RWPE2 (cell line): ENCODE measurements around the gene TAB2.

Experiments
- ATAC-seq: fragments of 200-7000 bp; cut with Tn5 transposase; 3 replicates; pipeline ENCODE4 v1.9.1; 2021; ENCODE audit warnings: low read depth
- DNase-seq: peaks from one replicate; pipeline ENCODE4 v3.0.0-alpha.2; 2020; ENCODE audit warnings: low spot score
- H3K27ac ChIP-seq: fragments of 450-650 bp; 2 replicates; pipeline ENCODE4 v1.5.1; 2017; ENCODE audit warnings: mild to moderate bottlenecking; ENCODE audit not compliant: poor library complexity, severe bottlenecking
- H3K27me3 ChIP-seq: fragments of 250-450 bp; sonication (Bioruptor Pico); 2 replicates; pipeline ENCODE4 v1.5.1; 2021; ENCODE audit warnings: mild to moderate bottlenecking, moderate library complexity; ENCODE audit not compliant: insufficient read depth, poor library complexity, severe bottlenecking
- H3K36me3 ChIP-seq: fragments of 250-450 bp; sonication (Bioruptor Pico); 2 replicates; pipeline ENCODE4 v1.5.1; 2020; ENCODE audit warnings: low read depth, mild to moderate bottlenecking, moderate library complexity
- H3K4me1 ChIP-seq: fragments of 250-450 bp; sonication (Bioruptor Pico); 2 replicates; pipeline ENCODE4 v1.5.1; 2021; ENCODE audit warnings: mild to moderate bottlenecking, moderate library complexity; ENCODE audit not compliant: insufficient read depth, poor library complexity, severe bottlenecking
- H3K4me3 ChIP-seq: fragments of 250-450 bp; sonication (Bioruptor Pico); 2 replicates; pipeline ENCODE4 v1.5.1; 2021; ENCODE audit warnings: mild to moderate bottlenecking, moderate library complexity; ENCODE audit not compliant: severe bottlenecking
- H3K9me3 ChIP-seq: fragments of 250-450 bp; sonication (Bioruptor Pico); 2 replicates; pipeline ENCODE4 v1.5.1; 2021; ENCODE audit warnings: mild to moderate bottlenecking, moderate library complexity; ENCODE audit not compliant: severe bottlenecking
- CTCF ChIP-seq: fragments of 450-650 bp; IDR thresholded peaks from one replicate; pipeline ENCODE4 v1.5.1; 2017; ENCODE audit warnings: mild to moderate bottlenecking, moderate library complexity; ENCODE audit not compliant: poor library complexity, severe bottlenecking

The TAB2 gene

DNA sequence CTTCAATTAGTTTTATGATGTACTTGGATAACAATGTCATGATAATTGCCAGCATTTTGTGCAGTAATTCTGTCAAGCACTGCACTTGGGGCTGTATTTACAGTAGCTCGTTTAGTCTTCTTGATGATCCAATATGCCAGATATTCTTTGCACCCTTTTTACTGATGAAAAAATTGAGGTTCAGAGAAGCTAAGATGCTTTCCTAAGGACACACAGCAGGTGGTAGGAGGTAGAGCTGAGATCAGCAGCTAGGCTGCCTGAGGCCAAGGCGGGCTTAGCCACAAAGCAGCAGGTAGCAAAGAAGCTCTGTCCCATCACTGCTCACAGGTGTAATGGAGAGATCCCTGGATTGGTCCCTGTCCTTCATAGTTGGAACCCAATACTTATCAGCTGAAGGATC is 115.9 kb downstream of the TAB2 start:
- no peak for DNase-seq
- Histone ChIP-seq H3K4me1 (no peaks in the 10 kb centered on the region), H3K36me3 (no peaks in the 10 kb centered on the region), H3K27ac (no peak overlapping the region), H3K9me3 (no peaks in the 10 kb centered on the region), H3K4me3 (no peak overlapping the region), H3K27me3 (no peaks in the 10 kb centered on the region)
- TF ChIP-seq CTCF = no peak
- no peak for ATAC-seq

- Histone ChIP-seq H3K4me1 (no peaks in the 10 kb centered on the region), H3K27me3 (no peaks in the 10 kb centered on the region), H3K4me3 (no peak overlapping the region), H3K36me3 (no peaks in the 10 kb centered on the region), H3K27ac (no peak overlapping the region), H3K9me3 (no peaks in the 10 kb centered on the region)
- ATAC-seq (no peak), DNase-seq (no peak)
- no peak for TF ChIP-seq CTCF
Measured at GRCh38 chr6:149433881-149434280, 116.4 kb downstream of the TAB2 start.

GRCh38 chr6:149435919-149436586 is 118.5 kb downstream of the TAB2 start:
- Histone ChIP-seq H3K9me3 (no peaks in the 10 kb centered on the region), H3K36me3 (no peaks in the 10 kb centered on the region), H3K4me3 (no peak overlapping the region), H3K4me1 (no peaks in the 10 kb centered on the region), H3K27me3 (no peaks in the 10 kb centered on the region), H3K27ac (no peak overlapping the region)
- DNase-seq (no peak), ATAC-seq (no peak)
- no peak for TF ChIP-seq CTCF

DNA sequence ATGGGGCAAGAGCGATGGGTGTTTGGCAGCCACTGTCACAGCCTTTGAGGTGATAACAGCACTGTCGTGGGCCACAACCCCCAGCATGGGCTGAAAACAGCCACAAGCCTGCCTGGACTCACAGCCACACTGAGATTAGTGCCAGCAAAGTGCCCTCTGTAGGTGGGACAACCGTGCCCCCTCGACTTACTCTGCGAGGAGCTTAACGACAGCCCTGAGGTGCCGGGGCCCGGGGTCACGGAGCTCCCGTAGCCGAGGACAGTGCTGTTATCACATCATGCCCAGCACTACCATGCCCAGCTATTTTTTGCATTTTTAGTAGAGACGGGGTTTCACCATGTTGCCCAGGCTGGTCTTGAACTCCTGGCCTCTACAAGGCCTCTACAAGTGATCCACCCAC is 119.1 kb downstream of the TAB2 start:
- no peaks in the 10 kb centered on the region for H3K9me3 ChIP-seq
- H3K27me3 ChIP-seq = no peaks in the 10 kb centered on the region
- H3K27ac ChIP-seq = no peak overlapping the region
- DNase-seq (no peak), ATAC-seq (no peak)
- TF ChIP-seq CTCF = no peak
- H3K4me1 ChIP-seq = no peaks in the 10 kb centered on the region
- no peak overlapping the region for H3K4me3 ChIP-seq
- H3K36me3 ChIP-seq = no peaks in the 10 kb centered on the region

GRCh38 chr6:149437212-149437611 is 119.7 kb downstream of the TAB2 start:
- H3K4me3 ChIP-seq = no peak overlapping the region
- H3K27ac ChIP-seq = no peak overlapping the region
- H3K9me3 ChIP-seq = no peaks in the 10 kb centered on the region
- DNase-seq (no peak), ATAC-seq (no peak)
- no peaks in the 10 kb centered on the region for H3K4me1 ChIP-seq
- H3K36me3 ChIP-seq = no peaks in the 10 kb centered on the region
- TF ChIP-seq CTCF = no peak
- no peaks in the 10 kb centered on the region for H3K27me3 ChIP-seq
